Measurements from ENCODE around the gene LCE1C.

LCE1C gene

GRCh38 chr1:152806576-152806975, at the start of gene LCE1C:
TSS of gene LCE1C (minus strand) at chr1:152806651. CDS start at chr1:152805478, 1,173 bp downstream.
- no peak for DNase-seq

- DNase-seq: no peak
Measured at GRCh38 chr1:152855661-152856060, 49.2 kb upstream of the LCE1C start.

- no peak for DNase-seq
Measured at GRCh38 chr1:152842556-152842955, 36.1 kb upstream of the LCE1C start, which contains the start of gene LCE6A. TSS of gene LCE6A (plus strand) at chr1:152842856. CDS start at chr1:152843521, 665 bp downstream.

GRCh38 chr1:152836870-152837269, 30.4 kb upstream of the LCE1C start:
- no peak for DNase-seq

GRCh38 chr1:152827173-152827572, 20.7 kb upstream of the LCE1C start, which contains the start of gene LCE1A:
TSS of gene LCE1A (plus strand) at chr1:152827473. CDS start at chr1:152827473, 0 bp downstream.
- DNase-seq: no peak

GRCh38 chr1:152824964-152825363, 18.5 kb upstream of the LCE1C start:
- no peak for DNase-seq

- DNase-seq: no peak
Measured at GRCh38 chr1:152823294-152823693, 16.8 kb upstream of the LCE1C start.

- DNase-seq: no peak
Measured at GRCh38 chr1:152817309-152817708, 10.9 kb upstream of the LCE1C start.

- DNase-seq: no peak
Measured at GRCh38 chr1:152811671-152812070, 5.2 kb upstream of the LCE1C start, which contains the start of gene LCE1B. TSS of gene LCE1B (plus strand) at chr1:152811971. CDS start at chr1:152812447, 476 bp downstream.

GRCh38 chr1:152811050-152811449, 4.6 kb upstream of the LCE1C start:
- no peak for DNase-seq

- no peak for DNase-seq
Measured at GRCh38 chr1:152801333-152801732, 5.1 kb downstream of the LCE1C start.

- DNase-seq: no peak
Measured at GRCh38 chr1:152796421-152796820, 10.0 kb downstream of the LCE1C start, which contains the start of gene LCE1D. TSS of gene LCE1D (plus strand) at chr1:152796721. CDS start at chr1:152797795, 1,074 bp downstream.

- no peak for DNase-seq
Measured at GRCh38 chr1:152795686-152796085, 10.8 kb downstream of the LCE1C start.

GRCh38 chr1:152786077-152786476, 20.4 kb downstream of the LCE1C start, which contains the start of gene LCE1E:
TSS of gene LCE1E (plus strand) at chr1:152786257. CDS start at chr1:152787300, 1,043 bp downstream.
- DNase-seq: no peak

- no peak for DNase-seq
Measured at GRCh38 chr1:152783095-152783494, 23.4 kb downstream of the LCE1C start.

GRCh38 chr1:152777510-152778137, 28.8 kb downstream of the LCE1C start:
- no peak for DNase-seq

- no peak for DNase-seq
Measured at GRCh38 chr1:152776361-152776760, 30.1 kb downstream of the LCE1C start.

- no peak for DNase-seq
Measured at GRCh38 chr1:152774875-152775274, 31.6 kb downstream of the LCE1C start, which contains the start of gene LCE1F. TSS of gene LCE1F (plus strand) at chr1:152775140. CDS start at chr1:152776372, 1,232 bp downstream.

- DNase-seq: no peak
Measured at GRCh38 chr1:152770411-152770810, 36.0 kb downstream of the LCE1C start.

GRCh38 chr1:152768847-152769533, 37.5 kb downstream of the LCE1C start:
- DNase-seq: no peak

GRCh38 chr1:152761609-152762213, 44.7 kb downstream of the LCE1C start:
- DNase-seq: no peak

- no peak for DNase-seq
Measured at GRCh38 chr1:152760551-152761190, 45.8 kb downstream of the LCE1C start.

All from NCI-H2081 (cell line).